T1000 (cell line): ENCODE results near the gene GPR176.

Experiments used
- DNase-seq: peaks from one replicate; lab custom pipeline; 2025; ENCODE audit warnings: mixed read lengths; lab: John Stamatoyannopoulos, UW

Gene GPR176

DNA sequence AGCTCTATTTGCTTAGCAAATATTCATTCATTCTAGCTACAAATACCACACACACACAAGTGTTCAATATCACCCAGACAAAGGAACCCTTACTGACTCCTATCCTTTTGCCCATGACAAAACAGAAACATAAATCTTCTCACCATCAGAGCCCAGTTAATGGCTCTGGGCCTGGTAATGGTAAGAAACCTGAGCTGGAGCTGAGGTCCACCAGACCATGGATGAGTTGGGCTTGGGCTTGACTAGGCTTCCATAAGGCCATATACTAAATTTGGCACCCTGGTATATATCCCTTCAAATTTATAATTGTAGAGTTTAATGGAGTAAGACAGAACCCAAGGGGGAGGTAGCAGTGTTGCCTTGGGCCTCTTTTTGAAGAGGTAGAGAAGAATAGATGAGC is 29.4 kb downstream of the GPR176 start:
- no peak for DNase-seq

DNA sequence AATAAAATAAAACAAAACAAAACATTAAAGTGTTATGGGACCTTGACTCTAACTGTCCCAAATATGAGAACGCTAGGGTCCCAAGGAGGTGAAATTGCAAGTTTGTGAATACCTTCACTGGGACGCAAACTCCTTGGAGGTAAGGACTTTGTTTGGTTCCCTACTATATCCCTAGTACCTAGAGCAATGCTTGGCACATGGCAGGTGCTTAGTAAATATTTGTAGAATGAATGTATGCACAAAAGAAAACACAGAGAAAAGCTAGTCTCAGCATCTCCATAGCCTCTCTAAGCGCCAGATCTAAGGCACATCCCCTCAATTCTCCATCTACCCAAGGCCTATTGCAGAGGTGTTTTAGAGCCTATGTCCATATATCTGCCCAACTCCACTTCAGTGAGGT is 30.5 kb downstream of the GPR176 start:
- no peak for DNase-seq

DNA sequence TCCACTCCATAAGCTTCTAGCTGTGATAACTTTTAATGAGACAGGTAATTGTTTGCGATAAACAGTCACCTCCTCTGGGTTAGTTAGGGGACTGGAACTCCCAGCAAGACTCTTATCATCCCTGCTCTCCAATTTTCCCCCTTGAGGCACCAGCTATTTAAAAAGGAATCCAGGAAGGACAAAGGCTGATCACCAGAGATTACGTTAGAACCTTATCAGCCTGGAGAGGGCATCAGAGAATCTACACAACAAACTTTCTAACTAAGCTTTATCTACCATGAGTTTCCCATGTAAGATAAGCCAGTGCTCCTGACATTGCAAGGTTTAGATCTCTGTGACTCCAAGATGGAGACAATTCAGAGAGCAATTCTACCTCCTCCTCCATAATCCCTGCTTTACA is 31.3 kb downstream of the GPR176 start:
- DNase-seq = no peak

DNA sequence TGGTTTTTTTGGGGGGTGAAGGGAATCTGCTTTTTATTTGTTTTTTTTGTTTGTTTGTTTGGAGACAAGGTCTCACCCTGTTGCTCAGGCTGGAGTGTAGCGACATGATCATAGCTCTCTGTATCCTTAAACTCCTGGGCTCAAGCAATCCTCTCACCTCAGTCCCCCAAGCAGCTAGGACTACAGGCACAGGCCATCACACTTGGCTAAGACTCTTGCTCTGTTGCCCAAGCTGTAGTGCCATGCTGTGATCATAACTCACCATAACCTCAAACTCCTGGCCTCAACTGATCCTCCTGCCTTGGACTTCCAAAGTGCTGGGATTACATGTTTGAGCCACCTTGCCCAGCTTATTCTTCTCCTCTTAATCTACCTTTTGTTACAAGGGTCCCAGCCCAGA is 31.8 kb downstream of the GPR176 start:
- no peak for DNase-seq

DNA sequence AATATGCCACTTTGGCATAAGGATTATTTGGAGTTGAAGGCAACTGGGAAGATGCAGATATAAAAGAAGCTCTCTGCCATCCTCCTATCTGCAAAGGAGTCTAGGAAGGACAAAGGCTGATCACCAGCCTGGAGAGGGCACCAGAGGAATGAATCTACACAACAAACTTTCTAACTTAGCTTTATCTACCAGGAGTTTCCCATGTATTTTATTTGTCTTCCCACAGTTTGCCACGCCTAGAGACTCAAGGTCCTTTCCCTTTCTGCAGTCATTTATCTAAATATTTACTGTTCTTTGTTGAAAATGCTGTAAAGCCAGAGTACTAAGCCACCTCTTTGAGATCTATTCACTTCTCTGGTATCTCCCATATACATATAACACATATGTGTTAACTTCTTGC is 32.2 kb downstream of the GPR176 start:
- DNase-seq = no peak

DNA sequence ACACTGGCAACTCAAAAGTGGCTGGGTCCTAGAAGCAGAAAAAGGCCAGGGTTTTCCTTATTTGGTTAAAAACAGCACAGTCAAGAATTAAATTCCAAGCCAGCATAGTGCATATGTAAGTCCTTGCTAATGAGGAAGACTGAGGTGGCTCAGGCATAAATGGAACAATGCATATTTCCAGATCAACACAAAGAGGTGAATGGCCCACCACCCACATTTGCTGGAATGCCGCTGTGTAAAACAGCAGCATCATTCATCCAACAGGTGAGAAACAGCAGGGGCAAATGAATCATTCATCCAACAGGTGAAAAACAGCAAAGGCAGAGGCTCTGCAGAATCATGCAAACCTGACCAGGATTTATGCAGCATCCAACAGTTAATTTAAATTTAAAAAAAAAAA is 32.9 kb downstream of the GPR176 start:
- DNase-seq = no peak

DNA sequence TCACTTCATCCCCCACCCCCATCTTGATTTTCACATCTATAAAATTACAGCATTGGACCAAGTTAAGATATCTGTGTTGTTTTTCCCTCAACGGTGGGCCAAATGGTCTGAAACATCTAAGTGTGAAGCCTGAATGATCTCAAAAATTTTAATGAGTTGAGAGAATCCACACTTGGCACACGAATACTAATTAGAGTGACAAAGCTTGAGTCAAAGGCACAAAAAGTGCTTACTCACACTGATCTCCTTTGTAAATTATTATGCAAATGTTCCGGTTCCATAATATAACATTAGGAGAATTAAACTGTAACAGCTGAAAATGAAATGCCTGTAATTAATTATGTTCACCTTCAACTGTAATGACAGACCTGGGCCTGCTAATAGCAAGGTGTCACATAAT is 33.6 kb downstream of the GPR176 start:
- DNase-seq = no peak

DNA sequence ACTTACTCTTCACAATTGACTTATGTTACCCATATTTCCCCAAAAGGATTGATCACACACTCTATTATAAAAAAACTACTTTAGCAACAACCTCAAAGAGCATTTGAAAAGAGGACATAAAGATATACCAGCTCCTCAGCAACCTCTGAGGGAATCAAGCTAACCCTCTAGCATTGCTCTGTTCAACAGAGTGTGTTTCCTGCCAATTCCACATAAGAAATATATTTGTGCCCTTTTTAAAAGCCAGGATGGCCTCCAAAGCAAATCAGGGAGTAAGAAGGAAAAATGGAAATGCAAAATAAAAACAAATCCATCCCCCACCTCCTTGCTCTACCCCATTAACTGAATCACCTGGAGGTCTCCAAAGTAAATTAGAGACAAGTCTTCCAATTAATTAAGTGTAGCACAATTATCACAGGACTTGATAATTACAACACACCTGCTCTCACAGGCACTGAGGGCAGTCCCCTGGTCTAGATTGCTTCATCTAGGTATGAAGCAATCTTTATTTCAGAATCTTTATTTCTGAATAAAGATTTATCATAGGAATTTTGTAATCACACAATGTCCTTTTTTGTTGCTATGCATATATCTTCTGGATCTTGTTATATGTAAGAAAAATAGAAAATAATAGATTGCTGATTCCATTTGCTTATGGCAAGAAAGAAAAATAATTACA is 34.8 kb downstream of the GPR176 start:
- no peak for DNase-seq

DNA sequence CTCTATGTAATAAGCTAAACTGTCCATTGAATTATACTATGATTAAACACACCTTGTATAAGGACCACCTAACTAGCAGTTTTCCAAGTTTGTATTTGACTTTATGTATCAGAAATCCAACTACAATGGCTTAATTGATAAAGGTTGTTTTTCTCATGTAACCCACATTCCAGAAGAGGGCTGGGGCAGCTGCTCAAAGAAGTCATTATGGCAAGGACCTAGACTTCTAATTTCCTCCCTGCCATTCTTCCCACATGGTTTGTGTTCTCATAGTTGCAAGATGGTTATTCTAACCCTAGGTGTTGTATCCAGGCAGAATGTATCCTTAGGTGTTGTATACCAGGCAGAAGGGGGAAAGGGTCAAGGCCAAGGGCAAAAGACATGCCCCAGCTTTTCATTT is 35.7 kb downstream of the GPR176 start:
- no peak for DNase-seq

DNA sequence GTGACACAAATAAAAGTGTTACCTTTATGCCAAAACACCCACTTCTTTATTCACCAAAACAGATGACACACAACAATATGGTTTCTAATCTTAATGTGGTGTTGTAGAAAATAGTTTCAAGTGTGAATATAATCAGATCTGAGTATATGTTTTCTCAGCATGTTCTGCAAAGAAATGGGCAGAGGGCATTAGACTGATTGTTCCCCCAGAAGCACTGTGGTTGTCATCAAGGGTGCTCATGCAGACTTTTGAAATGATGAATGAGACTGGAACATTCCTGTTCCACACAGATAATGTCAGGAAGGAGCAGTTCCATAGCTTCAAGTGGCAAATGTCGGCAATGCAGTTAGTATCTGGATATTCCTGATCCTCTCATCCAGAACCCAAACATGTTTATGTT is 37.5 kb downstream of the GPR176 start:
- no peak for DNase-seq

DNA sequence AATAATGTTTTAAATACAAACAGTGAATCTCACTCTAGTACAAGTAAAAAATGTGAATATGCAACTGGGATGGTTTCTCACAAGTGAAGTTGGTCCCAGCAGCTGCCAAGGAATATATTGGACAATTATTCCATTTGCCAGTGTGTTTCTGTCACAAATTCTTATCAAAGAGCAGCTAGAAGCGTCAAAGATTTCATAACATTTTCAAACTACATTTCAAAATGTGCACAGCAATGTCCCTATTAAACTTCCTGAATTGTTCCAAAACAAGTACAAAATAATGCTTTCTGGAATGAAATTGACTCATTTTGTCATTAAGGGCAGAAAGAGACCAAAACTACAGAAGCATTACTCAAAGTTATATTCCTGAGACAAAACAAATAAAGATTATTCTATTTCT is 38.3 kb downstream of the GPR176 start:
- no peak for DNase-seq

DNA sequence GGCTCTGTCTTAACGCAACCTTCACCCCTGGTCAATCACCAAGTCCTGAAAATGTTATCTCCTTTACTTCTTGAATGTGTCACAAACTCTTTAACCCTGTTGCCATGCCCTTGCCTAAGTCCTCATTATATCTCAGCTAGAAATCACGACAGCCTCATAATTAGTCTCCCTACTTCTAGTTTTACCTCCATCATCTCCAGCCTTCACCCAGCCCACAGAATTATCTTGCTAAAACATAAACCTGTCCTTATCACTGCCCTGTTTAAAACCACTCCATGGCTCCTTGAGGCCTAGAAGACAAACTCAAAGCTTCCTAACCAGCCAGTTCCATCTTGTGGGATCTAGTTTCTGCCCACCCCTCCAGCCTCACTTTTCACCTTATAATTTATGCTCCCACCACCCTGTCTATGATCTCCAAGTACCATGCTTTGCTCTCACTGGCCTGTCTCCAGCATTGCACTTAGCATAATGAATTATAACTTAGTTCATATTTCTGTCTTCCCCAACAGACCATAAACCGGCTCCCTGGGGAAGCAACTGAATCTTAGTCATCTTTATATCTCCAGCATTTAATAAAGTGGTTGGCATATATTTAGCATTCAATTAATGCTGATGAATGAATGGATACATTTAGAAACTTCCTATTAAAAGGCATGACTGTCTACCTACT is 39.2 kb downstream of the GPR176 start:
- peak; percentile 2 for DNase-seq

DNA sequence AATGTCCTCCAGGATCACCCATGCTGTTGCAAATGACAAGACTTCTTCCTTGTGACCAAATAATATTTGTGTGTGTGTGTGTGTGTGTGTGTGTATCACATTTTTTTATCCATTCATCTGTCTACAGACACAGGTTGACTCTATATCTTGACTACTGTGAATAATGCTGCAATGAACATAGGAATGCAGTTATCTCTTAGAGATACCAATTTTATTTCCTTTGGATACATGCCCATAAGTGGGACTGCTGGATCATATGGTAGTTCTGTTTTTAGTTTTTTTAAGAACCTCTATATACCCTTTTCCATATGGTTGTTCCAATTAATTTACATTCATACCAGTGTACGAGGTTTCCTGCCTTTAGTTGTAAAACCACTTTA is 41.7 kb downstream of the GPR176 start:
- DNase-seq = no peak

DNA sequence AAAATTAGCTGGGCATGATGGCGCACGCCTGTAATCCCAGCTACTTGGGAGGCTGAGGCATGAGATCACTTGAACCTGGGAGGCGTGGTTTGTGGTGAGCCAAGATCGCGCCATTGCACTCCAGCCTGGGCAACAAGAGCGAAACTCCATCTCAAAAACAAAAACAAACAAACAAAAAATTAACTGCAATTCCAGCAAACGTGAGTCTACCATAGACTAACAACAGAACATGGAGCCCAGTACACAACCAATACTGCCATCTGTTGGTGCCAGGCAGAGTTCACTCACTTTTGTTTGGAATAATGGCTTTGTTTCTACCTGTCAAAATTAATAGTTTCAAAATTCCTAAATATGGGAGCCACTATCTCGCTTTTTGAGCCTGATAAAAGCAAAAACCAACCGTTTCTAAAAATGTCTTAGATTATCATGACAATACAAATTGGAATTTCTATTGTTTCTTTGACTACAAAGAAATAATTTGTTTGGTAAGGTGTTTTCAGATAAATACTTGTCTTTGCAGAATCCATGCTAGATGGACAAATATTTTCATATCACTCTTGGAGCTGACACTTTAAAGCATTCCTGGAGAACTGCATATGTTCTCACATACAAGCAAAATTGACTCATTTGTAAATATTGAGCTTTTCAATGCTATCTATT is 45.0 kb downstream of the GPR176 start:
- no peak for DNase-seq

DNA sequence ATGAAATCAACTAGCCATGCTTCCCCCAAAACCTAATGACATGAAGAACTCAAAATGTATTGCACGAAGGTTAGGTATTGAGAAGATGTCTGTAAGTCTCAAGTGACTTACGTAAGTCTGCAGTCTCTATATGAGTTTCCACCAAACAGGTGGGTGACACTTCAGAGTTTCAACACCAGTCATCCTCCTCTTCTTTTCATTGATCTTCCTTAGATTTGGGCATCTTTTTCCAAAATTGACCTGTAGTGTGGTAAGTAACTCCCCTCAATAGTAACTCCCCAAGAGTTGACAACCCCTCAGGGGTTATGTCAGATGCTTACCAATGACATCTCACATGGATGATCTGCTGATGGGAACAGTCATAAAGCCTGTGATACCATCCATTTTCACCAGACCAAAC is 46.1 kb downstream of the GPR176 start:
- DNase-seq = no peak

DNA sequence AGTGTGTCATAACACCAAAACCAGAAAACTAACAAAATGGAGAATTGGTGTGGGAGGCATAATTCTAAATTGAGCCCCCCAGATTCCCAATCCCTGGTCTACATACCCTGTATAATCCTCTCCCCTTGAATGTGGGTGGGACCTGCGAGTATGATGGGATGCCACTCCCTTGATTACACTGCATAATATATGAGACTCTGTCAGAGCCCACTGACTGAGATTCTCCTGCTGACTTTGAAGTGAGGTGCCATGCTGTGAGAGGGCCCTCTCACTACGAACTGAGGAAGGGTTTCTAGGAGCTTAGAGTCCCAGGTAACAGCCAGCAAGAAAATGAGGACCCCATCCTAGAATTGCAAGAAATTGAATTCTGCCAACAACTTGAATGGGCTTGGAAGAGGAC is 49.5 kb downstream of the GPR176 start:
- DNase-seq = no peak

DNA sequence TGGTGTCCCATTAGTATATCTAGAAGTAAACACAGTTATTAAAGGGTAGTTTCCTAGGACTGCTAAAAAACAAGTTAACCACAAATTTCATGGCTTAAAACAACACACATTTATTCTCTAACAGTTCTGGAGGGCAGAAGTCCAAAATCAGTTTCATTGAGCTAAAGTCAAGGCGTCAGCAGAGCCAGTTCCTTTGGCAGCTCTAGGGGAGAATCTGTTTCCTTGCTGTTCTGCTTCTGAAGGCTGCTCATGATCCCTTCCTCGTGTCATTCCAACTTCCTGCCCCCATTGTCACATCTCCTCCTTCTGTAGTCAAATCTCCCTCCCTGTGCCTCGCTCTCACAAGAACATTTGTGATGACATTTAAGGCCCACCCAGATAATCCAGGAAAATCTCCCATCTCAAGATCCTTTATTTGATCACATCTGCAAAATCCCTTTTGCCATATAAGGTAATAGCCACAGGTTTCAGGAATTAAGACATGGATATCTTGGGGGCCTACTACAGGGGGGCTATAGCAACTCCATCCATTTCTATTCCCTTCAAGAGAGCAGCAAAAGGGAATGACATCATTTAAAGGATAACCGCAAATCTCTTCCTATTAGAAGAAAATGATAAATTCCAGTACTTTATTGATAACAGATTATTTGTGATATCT is 50.1 kb downstream of the GPR176 start:
- no peak for DNase-seq

DNA sequence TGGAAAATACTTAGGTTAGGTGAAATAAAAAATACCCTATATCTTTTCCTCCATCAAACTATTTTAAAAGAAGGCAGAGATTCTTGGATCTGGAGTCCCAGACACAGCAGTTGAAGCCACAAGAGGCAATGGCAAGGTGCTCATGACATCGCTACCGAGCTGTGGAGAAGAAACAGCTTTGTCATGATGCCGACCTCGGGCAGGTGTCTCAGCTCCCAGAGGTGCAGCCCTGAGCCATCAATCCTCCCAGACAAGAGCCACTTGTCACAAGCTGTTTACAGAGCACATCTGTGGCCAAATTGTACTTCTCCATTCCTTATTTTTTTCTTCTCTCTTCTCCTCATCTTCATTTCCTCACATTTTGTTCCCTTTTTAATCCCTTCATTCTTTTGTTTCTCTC is 50.8 kb downstream of the GPR176 start:
- DNase-seq = no peak

DNA sequence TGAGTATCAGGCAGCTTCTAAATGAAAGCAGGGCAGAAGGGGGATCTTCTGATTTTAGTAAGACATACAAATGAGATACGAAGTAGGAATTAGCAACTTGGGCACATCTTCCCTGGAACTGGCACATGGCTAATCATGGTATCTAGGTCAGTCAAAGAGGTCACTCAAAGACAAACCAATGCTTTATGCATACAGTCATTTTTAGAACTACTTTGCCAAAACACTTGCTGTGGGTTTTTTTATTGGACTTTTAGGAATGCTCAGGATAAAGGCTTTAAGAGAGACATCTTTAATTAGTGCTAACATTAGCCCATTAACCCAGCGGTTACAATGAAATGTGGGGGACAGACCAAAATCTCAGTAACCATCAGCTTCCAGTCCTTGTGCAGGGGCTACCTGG is 51.7 kb downstream of the GPR176 start:
- DNase-seq = no peak

DNA sequence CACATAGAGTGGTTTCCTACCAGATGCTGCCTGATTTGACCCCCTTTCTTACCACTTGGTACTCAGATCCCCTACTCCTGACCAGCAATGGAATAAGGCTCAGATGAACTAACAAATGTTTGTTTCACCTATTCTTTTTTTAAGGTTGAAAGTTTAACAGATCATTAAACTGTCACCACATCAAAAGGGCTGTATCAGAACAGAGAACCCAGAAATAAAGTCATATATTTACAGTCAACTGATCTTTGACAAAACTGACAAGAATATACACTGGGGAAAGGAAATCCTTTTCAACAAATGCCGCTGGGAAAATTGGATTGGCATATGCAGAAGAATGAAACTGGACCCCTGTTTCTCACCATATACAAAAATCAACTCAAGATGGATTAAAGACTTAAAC is 56.0 kb downstream of the GPR176 start:
- no peak for DNase-seq

DNA sequence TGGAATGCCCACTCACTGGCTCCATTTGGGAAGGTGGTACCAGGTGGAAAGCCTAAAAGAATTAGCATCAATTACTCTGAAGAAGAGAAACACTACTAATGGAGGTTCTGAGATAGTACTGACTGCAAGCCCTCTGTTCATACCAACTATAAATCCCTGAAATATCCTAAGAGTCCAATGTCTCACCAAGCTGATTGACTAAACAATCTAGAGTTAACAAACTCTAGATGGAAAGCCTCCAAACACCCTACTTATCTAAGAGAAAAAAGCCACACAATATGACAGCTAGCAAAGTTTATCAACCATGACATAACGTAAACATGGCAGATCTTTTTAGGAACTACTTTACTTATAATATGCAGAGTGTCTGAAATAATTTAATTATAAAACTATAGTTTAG is 59.2 kb downstream of the GPR176 start:
- no peak for DNase-seq

DNA sequence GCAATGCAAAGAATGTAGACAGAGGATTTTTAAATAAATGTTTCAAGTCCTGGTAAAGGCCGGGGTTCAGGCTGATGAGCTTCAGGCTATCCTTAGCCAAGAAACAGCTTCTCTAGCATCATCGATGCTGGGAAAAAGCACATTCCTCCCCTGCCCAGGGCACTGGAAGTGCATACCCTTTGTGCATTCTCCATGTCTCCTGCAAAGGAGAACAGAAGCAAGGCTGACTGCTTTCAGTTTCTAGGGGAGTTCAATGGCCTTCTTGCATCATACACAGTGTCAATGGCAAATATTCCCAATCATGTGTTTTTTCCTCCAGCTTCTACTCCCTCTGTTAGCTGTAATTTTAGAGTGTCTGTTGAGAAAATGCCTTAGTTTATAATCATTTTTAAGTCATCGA is 59.9 kb downstream of the GPR176 start:
- DNase-seq = no peak

DNA sequence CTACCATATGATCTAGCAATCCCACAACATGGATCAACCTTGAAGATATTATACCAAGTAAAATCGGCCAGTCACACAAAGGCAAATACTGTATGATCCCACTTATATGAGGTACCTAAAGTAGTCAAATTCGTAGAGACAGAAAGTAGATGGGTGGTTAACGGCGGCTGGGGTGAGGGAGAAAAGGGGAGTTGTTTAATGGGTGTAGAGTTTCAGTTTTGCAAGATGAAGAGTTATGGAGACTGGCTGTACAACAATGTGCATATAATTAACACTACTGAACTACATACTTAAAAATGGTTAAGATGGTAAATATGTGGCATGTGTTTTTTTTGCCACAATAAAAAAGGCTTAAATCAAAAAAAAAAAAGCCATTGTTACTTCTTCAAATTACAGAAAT is 60.4 kb downstream of the GPR176 start:
- no peak for DNase-seq
